Muscle of back (tissue), 11 donors: ENCODE measurements around the gene CORO6. TPM values are rescaled to one million over a fixed set of nuclear protein-coding genes. Genes with fewer than 3 reads are reported as not detected.

ENCODE experiments used
- DNase-seq, 3 donors: peaks; one replicate each; pipeline versions ENCODE4 v3.0.0 to v3.0.0-alpha.2; 2013
- polyA plus RNA-seq, 10 donors: library from polyadenylated mRNA; unstranded; fragments of 120-200 nt; gene quantifications; one replicate each; pipeline ENCODE4 v1.2.1, GENCODE V29; 2013; ENCODE audit not compliant: insufficient read length in 10 of 10

Gene CORO6
- polyA plus RNA-seq, 10 donors = 50.4 to 81.0 (median 73.1) TPM

DNA sequence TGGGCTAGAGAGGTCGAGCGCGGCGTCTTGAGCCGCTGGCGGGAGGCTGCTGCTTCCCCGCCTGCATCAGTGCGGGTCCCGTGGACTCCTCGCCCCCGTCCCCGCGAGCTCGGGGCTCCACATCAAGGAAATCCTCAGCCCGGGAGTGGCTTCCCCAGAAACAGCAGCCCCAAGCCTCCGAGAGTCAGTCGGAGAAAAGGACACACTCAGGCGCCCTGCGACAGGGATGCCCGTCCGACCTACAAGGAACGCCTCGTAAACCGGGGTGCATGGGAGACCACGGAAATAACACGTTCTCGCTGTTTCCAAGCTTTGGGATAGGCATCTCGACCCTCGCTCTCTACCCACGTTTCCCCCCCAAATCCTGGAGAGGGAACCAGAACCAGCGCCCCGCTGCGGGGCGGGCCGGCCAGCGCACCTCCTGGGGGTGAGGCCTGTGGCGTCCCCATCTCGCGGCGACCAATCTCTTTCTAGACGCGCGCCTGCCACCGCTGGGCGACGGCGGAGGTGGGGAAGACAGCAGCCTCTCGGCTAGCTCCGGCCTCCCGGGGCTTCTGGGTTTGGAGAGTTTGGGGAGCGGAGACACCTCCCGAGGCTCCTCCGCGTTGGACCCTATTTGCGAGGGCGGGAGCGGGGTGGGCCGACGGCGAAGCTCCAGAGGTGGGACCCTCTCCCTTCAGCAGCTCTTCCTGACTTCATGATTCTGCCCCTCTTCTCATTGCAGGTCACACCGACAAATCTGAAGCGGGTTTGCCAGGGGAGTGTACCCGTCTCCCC is 55.0 kb downstream of the CORO6 start:
- peak in 2 of 3 donors; percentile 50 to 76 for DNase-seq

DNA sequence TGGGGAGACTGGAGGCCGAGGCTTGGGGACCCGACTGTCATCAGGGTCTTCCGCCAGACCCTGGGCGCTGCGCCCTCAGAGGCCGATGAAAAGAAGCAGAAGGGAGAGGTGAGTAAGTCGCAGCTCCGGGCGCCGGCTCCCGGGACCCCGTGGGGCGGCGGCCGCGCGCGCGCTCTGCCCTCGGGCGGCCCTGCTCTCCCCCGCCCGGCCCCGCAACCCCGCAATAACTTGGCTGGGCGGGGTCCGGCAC is 55.5 kb downstream of the CORO6 start:
- DNase-seq = no peak

DNA sequence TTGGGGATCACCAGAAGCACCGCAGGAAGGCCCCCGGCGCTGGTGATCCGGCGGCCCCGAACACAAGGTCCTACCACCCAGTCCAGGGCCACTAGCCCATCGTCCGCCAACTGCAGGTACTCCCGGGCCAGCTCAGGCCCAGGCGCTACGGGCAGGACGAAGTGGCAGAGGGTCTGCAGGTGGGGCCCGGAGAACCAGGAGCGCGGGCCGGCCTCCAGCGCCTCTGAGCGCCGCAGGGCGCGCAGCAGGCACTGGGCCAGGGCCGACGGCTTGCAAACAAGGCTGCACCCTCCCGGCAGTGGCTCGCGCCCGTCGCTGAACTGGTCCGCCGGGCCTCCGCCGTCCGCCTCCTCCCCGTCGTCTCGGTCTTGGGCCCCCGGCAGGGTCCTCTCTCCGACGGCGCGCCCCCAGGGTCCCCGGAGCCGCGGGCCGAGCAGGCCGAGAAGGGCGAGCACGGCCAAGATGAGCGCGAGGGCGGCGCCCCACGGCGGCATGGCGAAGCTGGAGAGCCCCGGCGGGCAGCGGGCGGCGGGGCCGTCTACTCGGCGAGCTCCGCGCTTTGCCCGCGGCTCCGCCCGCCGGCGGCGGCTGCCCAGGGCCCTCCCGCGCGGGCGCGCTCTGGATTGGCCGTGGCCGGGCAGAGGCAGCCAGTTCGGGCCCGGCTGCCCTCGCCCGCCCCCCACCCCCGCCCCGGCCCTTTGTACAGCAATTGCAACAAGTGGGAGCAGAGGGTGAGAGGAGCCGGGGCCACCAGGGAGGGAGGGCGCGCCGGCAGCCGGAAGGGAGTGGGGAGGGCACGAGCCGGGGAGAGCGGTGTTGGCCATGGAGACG is 56.0 kb downstream of the CORO6 start, which contains the start of gene ABHD15:
Gene ABHD15 (minus strand): TSS at position 565 of the 831 bp plus-strand sequence. CDS start 71 bp downstream, at position 494.
- DNase-seq = peak; percentile 36 to 77 (median 57)

DNA sequence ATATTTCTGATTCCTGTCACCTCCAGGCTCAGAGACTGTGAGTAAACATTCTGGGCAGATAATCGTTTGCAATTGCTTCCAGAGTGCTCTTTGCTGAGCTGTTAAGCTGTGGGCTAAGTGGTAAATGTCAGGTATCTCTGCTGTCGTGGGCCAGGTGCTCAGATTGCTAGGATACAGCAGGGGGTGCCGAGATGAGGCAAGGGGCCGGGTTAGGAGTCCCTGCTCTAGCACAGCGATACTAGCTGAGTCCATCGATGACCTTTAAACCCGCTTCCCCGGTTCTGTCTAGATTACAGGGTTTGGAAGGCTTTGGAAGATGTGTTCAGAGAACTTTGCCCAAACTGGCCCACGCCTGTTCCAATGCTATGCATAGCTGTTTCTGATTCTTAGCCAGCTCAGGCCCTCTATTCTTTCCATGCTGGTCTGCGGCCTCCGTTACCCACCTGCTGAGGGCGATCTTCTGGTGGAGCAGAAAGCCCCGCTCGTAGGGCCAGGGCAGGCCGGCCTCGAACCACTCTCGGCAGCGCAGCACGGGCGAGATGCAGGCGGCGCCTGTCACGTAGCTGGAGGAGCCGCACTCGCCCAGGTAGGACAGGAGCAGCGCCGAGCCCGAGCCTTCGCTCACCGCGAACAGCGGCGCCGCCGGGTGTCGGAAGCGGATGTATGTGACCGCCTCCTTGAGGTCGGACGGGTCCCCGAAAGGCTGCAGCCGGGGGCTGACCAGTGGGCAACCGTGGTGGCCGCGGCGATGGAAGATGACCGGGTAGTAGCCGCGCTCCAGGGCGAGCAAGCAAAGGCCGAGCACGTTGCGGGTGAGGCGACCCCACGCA is 56.9 kb downstream of the CORO6 start:
- DNase-seq = peak in 1 of 3 donors; percentile 49

Other genes with a start within 250 kb of the CORO6 start
- 10 to 100 TPM; 30.3 to 39.0 (median 34.7) TPM for gene TAOK1, start 232.5 kb downstream of the CORO6 start, polyA plus RNA-seq
- 1 to 10 TPM; 3.1 to 5.1 (median 4.0) TPM for gene ABHD15, start 55.9 kb downstream of the CORO6 start, polyA plus RNA-seq
- gene TP53I13, start 54.2 kb downstream of the CORO6 start, polyA plus RNA-seq = 10 to 100 TPM; 22.9 to 40.1 (median 27.9) TPM
- gene GIT1, start 33.3 kb downstream of the CORO6 start, polyA plus RNA-seq = 10 to 100 TPM; 22.8 to 33.0 (median 30.0) TPM
- gene ANKRD13B, start 29.8 kb downstream of the CORO6 start, polyA plus RNA-seq = 10 to 100 TPM in 8 of 10 donors, 1 to 10 TPM in 2; 8.2 to 15.8 (median 11.8) TPM